ENCODE data around the gene TCF3. TPM values are rescaled to one million over a fixed set of nuclear protein-coding genes. Genes with fewer than 3 reads are reported as not detected.

Gene TCF3
- total and polyA plus RNA-seq, 10 of the 15 experiments (the other 5 are each of a cell fraction or from before 2014, with no cell fraction given), result 6.7 to 282 (median 70.7) TPM

DNA sequence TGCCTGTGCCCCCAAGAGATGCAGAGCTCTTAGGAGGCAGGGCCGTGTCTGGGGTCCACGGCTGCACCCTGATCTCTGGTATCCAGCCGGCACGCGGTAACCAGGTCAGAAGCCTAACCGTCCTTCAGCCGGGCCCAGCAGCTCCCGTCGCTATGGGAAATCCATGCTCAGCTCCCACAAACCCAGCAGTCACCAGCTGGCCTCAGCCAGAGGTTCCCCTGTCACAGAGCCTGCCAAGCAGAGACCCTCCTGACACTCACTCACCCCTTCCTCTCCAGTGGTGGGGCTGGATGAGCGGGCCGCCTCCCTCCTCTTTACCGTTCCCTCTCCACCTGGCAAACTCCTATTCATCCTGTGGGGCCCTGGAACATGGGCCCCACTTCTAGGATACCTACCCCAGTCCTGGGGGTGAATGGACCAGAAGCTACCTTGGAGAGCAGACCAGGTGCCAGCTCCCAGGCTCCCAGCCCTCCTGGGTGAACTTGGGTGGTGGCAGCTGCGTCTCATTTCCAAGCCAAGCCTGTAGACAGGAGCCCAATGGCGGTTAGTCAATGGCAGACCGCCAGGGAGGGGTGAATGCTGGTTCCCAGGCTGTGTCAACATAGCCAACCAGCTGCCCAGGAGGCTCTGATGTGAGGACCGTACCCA, 21.4 kb upstream of the TCF3 start:
- H3K4me3 ChIP-seq, result no peak overlapping the region
- RAD21 ChIA-PET (ENCODE audit: unreplicated experiment), result interaction anchor here (0.8 to 1.5 kb wide), 4 partner anchors 21 to 128 kb away, joined by 3 to 7 read pairs (median 4); partner anchors contain the start of gene TCF3
- no peaks in the 10 kb centered on the region for H3K36me3 ChIP-seq (ENCODE audit: control insufficient read depth in 2 of 2, insufficient read depth in 2 of 2, low read length in 1 of 2)
- no peak for TF ChIP-seq BCL3 (IDR thresholded peaks at IDR 0.05; ENCODE audit: borderline replicate concordance, insufficient read depth, low read depth, low read length, poor library complexity, severe bottlenecking)
- TF ChIP-seq, protein P1, sequence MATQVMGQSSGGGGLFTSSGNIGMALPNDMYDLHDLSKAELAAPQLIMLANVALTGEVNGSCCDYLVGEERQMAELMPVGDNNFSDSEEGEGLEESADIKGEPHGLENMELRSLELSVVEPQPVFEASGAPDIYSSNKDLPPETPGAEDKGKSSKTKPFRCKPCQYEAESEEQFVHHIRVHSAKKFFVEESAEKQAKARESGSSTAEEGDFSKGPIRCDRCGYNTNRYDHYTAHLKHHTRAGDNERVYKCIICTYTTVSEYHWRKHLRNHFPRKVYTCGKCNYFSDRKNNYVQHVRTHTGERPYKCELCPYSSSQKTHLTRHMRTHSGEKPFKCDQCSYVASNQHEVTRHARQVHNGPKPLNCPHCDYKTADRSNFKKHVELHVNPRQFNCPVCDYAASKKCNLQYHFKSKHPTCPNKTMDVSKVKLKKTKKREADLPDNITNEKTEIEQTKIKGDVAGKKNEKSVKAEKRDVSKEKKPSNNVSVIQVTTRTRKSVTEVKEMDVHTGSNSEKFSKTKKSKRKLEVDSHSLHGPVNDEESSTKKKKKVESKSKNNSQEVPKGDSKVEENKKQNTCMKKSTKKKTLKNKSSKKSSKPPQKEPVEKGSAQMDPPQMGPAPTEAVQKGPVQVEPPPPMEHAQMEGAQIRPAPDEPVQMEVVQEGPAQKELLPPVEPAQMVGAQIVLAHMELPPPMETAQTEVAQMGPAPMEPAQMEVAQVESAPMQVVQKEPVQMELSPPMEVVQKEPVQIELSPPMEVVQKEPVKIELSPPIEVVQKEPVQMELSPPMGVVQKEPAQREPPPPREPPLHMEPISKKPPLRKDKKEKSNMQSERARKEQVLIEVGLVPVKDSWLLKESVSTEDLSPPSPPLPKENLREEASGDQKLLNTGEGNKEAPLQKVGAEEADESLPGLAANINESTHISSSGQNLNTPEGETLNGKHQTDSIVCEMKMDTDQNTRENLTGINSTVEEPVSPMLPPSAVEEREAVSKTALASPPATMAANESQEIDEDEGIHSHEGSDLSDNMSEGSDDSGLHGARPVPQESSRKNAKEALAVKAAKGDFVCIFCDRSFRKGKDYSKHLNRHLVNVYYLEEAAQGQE (IDR thresholded peaks at IDR 0.05; ENCODE audit: low read depth, low read length), result 0 out of 2 replicates have a peak, but pooled peaks have one; percentile 14
- no peak for TF ChIP-seq GATAD2B (conservative IDR thresholded peaks at IDR 0.05; ENCODE audit: low read depth)
- TF ChIP-seq SMAD1 (IDR thresholded peaks at IDR 0.05; ENCODE audit: low read depth, partially characterized antibody), result no peak
- TF ChIP-seq MYC (IDR thresholded peaks at IDR 0.05; ENCODE audit: insufficient read depth, insufficient read length, insufficient replicate concordance, low read length, severe bottlenecking), result no peak
- no peak overlapping the region for H3K27ac ChIP-seq (ENCODE audit: control insufficient read depth, insufficient read depth)
- no peaks in the 10 kb centered on the region for H3K27me3 ChIP-seq (replicated peaks in 1 of 2; ENCODE audit: control insufficient read depth in 2 of 2, insufficient read depth in 2 of 2, low read length in 1 of 2)
- POLR2A ChIA-PET, result no interaction called here
- in situ Hi-C loops (cut with MboI) (loop anchor here (5.0 kb wide), 1 partner anchor 94 kb away; no protein-coding TSS in a partner anchor), intact Hi-C loops (cut with micrococcal nuclease; ENCODE audit: unreplicated experiment) (loop anchor here (2.0 to 5.0 kb wide), 3 partner anchors 66 to 127 kb away; partner anchors contain the start of gene UQCR11)
- SMC1A ChIA-PET (ENCODE audit: uncharacterized antibody, unreplicated experiment), result interaction anchor here (0.7 to 5.2 kb wide), 6 partner anchors 24 to 152 kb away, joined by 3 to 30 read pairs (median 4); partner anchors contain the start of gene MBD3
- CTCF ChIA-PET, result interaction anchor here (0.7 to 6.2 kb wide), 6 partner anchors 9 to 152 kb away, joined by 3 to 55 read pairs (median 5); no protein-coding TSS in a partner anchor
- DNase-seq (ENCODE audit: low read depth, low spot score) (no peak), ATAC-seq (no peak), FAIRE-seq (no peak)
- H3K4me2 ChIP-seq (ENCODE audit: control insufficient read depth, insufficient read depth), result no peak overlapping the region
- no peaks in the 10 kb centered on the region for H4K20me1 ChIP-seq (ENCODE audit: control insufficient read depth, insufficient read depth)
- H3K9ac ChIP-seq (ENCODE audit: control insufficient read depth, insufficient read depth, low read length), result no peak overlapping the region
- H3K4me1 ChIP-seq (ENCODE audit: control insufficient read depth, insufficient read depth, low read length), result peaks cover 5% of the 10 kb centered on the region
- WGBS (ENCODE audit: insufficient coverage, insufficient replicate concordance, low lambda C conversion rate, missing lambda C conversion rate), result 69% methylated on average over 15 of the region's 16 CpGs
- no TSS peak for BruUV-seq (replicated peaks)
- H3K9me3 ChIP-seq (replicated peaks; ENCODE audit: control insufficient read depth, insufficient read depth, low read length), result no peaks in the 10 kb centered on the region
- H2AFZ ChIP-seq (ENCODE audit: control insufficient read depth, low read depth, low read length), result no peak overlapping the region
- H3K79me2 ChIP-seq (ENCODE audit: control insufficient read depth, insufficient read depth, low read length), result no peaks in the 10 kb centered on the region

Measured in GM12878 (cell line).